Measurements from ENCODE around the gene LDB2.
A peak's percentile ranks its signal among the peaks of the same experiment; 100 is the strongest.

Gene LDB2

GRCh38 chr4:16745009-16745635, 153.3 kb downstream of the LDB2 start:
- no peaks in the 10 kb centered on the region for H3K27me3 ChIP-seq (ENCODE audit: insufficient read depth, low read length)
- no peak overlapping the region for H3K4me3 ChIP-seq (ENCODE audit: low read length)
- peaks cover 7% of the 10 kb centered on the region for H3K4me1 ChIP-seq (ENCODE audit: insufficient read depth, low read length)
- no peaks in the 10 kb centered on the region for H3K9me3 ChIP-seq (ENCODE audit: low read length)
- no peaks in the 10 kb centered on the region for H3K36me3 ChIP-seq (ENCODE audit: insufficient read depth, low read length)
- H2AFZ ChIP-seq (ENCODE audit: low read depth, low read length) = no peak overlapping the region

GRCh38 chr4:16741287-16741686, 157.2 kb downstream of the LDB2 start:
- Histone ChIP-seq H2AFZ (ENCODE audit: low read depth, low read length) (no peak overlapping the region), H3K36me3 (ENCODE audit: insufficient read depth, low read length) (no peaks in the 10 kb centered on the region), H3K9me3 (ENCODE audit: low read length) (no peaks in the 10 kb centered on the region), H3K27me3 (ENCODE audit: insufficient read depth, low read length) (no peaks in the 10 kb centered on the region), H3K4me1 (ENCODE audit: insufficient read depth, low read length) (peaks cover 12% of the 10 kb centered on the region), H3K4me3 (ENCODE audit: low read length) (no peak overlapping the region)

- Histone ChIP-seq H3K9me3 (ENCODE audit: low read length) (no peaks in the 10 kb centered on the region), H3K4me3 (ENCODE audit: low read length) (peak overlapping the region; percentile 8)
Measured at GRCh38 chr4:16739997-16740624, 158.3 kb downstream of the LDB2 start.

GRCh38 chr4:16738558-16738957, 159.9 kb downstream of the LDB2 start:
- Histone ChIP-seq H3K4me3 (ENCODE audit: low read length) (no peak overlapping the region), H3K9me3 (ENCODE audit: low read length) (no peaks in the 10 kb centered on the region), H2AFZ (ENCODE audit: low read depth, low read length) (no peak overlapping the region), H3K27me3 (ENCODE audit: insufficient read depth, low read length) (no peaks in the 10 kb centered on the region), H3K4me1 (ENCODE audit: insufficient read depth, low read length) (peaks cover 12% of the 10 kb centered on the region), H3K36me3 (ENCODE audit: insufficient read depth, low read length) (no peaks in the 10 kb centered on the region)

More at GRCh38 chr4:16739997-16740624, 158.3 kb downstream of the LDB2 start:
- Histone ChIP-seq H3K36me3 (ENCODE audit: insufficient read depth, low read length) (no peaks in the 10 kb centered on the region), H3K4me1 (ENCODE audit: insufficient read depth, low read length) (peaks cover 12% of the 10 kb centered on the region), H3K27me3 (ENCODE audit: insufficient read depth, low read length) (no peaks in the 10 kb centered on the region), H2AFZ (ENCODE audit: low read depth, low read length) (peak overlapping the region; percentile 56)

- no peaks in the 10 kb centered on the region for H3K9me3 ChIP-seq (ENCODE audit: low read length)
- H3K4me3 ChIP-seq (ENCODE audit: low read length) = no peak overlapping the region
- H3K4me1 ChIP-seq (ENCODE audit: insufficient read depth, low read length) = peaks cover 27% of the 10 kb centered on the region
- no peak overlapping the region for H2AFZ ChIP-seq (ENCODE audit: low read depth, low read length)
- no peaks in the 10 kb centered on the region for H3K36me3 ChIP-seq (ENCODE audit: insufficient read depth, low read length)
- no peaks in the 10 kb centered on the region for H3K27me3 ChIP-seq (ENCODE audit: insufficient read depth, low read length)
Measured at GRCh38 chr4:16733509-16733908, 164.9 kb downstream of the LDB2 start.

- H2AFZ ChIP-seq (ENCODE audit: low read depth, low read length) = no peak overlapping the region
- no peaks in the 10 kb centered on the region for H3K9me3 ChIP-seq (ENCODE audit: low read length)
- no peaks in the 10 kb centered on the region for H3K27me3 ChIP-seq (ENCODE audit: insufficient read depth, low read length)
- H3K4me1 ChIP-seq (ENCODE audit: insufficient read depth, low read length) = peaks cover 27% of the 10 kb centered on the region
- H3K4me3 ChIP-seq (ENCODE audit: low read length) = no peak overlapping the region
- no peaks in the 10 kb centered on the region for H3K36me3 ChIP-seq (ENCODE audit: insufficient read depth, low read length)
Measured at GRCh38 chr4:16732741-16733140, 165.7 kb downstream of the LDB2 start.

GRCh38 chr4:16731776-16732380, 166.6 kb downstream of the LDB2 start:
- peaks cover 27% of the 10 kb centered on the region for H3K4me1 ChIP-seq (ENCODE audit: insufficient read depth, low read length)
- no peaks in the 10 kb centered on the region for H3K9me3 ChIP-seq (ENCODE audit: low read length)
- no peak overlapping the region for H3K4me3 ChIP-seq (ENCODE audit: low read length)
- H3K36me3 ChIP-seq (ENCODE audit: insufficient read depth, low read length) = no peaks in the 10 kb centered on the region
- no peaks in the 10 kb centered on the region for H3K27me3 ChIP-seq (ENCODE audit: insufficient read depth, low read length)
- H2AFZ ChIP-seq (ENCODE audit: low read depth, low read length) = no peak overlapping the region

GRCh38 chr4:16730522-16731205, 167.8 kb downstream of the LDB2 start:
- Histone ChIP-seq H2AFZ (ENCODE audit: low read depth, low read length) (no peak overlapping the region), H3K4me3 (ENCODE audit: low read length) (no peak overlapping the region), H3K27me3 (ENCODE audit: insufficient read depth, low read length) (no peaks in the 10 kb centered on the region), H3K36me3 (ENCODE audit: insufficient read depth, low read length) (no peaks in the 10 kb centered on the region), H3K9me3 (ENCODE audit: low read length) (no peaks in the 10 kb centered on the region), H3K4me1 (ENCODE audit: insufficient read depth, low read length) (peaks cover 27% of the 10 kb centered on the region)

GRCh38 chr4:16729336-16729735, 169.1 kb downstream of the LDB2 start:
- H2AFZ ChIP-seq (ENCODE audit: low read depth, low read length) = peak overlapping the region; percentile 97
- no peaks in the 10 kb centered on the region for H3K9me3 ChIP-seq (ENCODE audit: low read length)
- H3K4me3 ChIP-seq (ENCODE audit: low read length) = no peak overlapping the region
- no peaks in the 10 kb centered on the region for H3K36me3 ChIP-seq (ENCODE audit: insufficient read depth, low read length)
- H3K4me1 ChIP-seq (ENCODE audit: insufficient read depth, low read length) = peaks cover 27% of the 10 kb centered on the region
- no peaks in the 10 kb centered on the region for H3K27me3 ChIP-seq (ENCODE audit: insufficient read depth, low read length)

GRCh38 chr4:16728849-16729248, 169.6 kb downstream of the LDB2 start:
- Histone ChIP-seq H3K9me3 (ENCODE audit: low read length) (no peaks in the 10 kb centered on the region), H3K27me3 (ENCODE audit: insufficient read depth, low read length) (no peaks in the 10 kb centered on the region), H3K4me3 (ENCODE audit: low read length) (no peak overlapping the region), H3K36me3 (ENCODE audit: insufficient read depth, low read length) (no peaks in the 10 kb centered on the region), H2AFZ (ENCODE audit: low read depth, low read length) (peak overlapping the region; percentile 97), H3K4me1 (ENCODE audit: insufficient read depth, low read length) (peaks cover 27% of the 10 kb centered on the region)

GRCh38 chr4:16728111-16728510, 170.3 kb downstream of the LDB2 start:
- Histone ChIP-seq H3K4me1 (ENCODE audit: insufficient read depth, low read length) (peaks cover 27% of the 10 kb centered on the region), H3K9me3 (ENCODE audit: low read length) (no peaks in the 10 kb centered on the region), H3K4me3 (ENCODE audit: low read length) (no peak overlapping the region), H2AFZ (ENCODE audit: low read depth, low read length) (no peak overlapping the region), H3K36me3 (ENCODE audit: insufficient read depth, low read length) (no peaks in the 10 kb centered on the region), H3K27me3 (ENCODE audit: insufficient read depth, low read length) (no peaks in the 10 kb centered on the region)

GRCh38 chr4:16727218-16727617, 171.2 kb downstream of the LDB2 start:
- Histone ChIP-seq H3K36me3 (ENCODE audit: insufficient read depth, low read length) (no peaks in the 10 kb centered on the region), H3K9me3 (ENCODE audit: low read length) (no peaks in the 10 kb centered on the region), H2AFZ (ENCODE audit: low read depth, low read length) (no peak overlapping the region), H3K4me3 (ENCODE audit: low read length) (no peak overlapping the region), H3K4me1 (ENCODE audit: insufficient read depth, low read length) (peaks cover 25% of the 10 kb centered on the region), H3K27me3 (ENCODE audit: insufficient read depth, low read length) (no peaks in the 10 kb centered on the region)

- Histone ChIP-seq H3K36me3 (ENCODE audit: insufficient read depth, low read length) (no peaks in the 10 kb centered on the region), H3K27me3 (ENCODE audit: insufficient read depth, low read length) (no peaks in the 10 kb centered on the region), H3K9me3 (ENCODE audit: low read length) (no peaks in the 10 kb centered on the region), H3K4me1 (ENCODE audit: insufficient read depth, low read length) (peaks cover 18% of the 10 kb centered on the region), H2AFZ (ENCODE audit: low read depth, low read length) (no peak overlapping the region), H3K4me3 (ENCODE audit: low read length) (no peak overlapping the region)
Measured at GRCh38 chr4:16726368-16727050, 171.9 kb downstream of the LDB2 start.

All from neuron (in vitro differentiated cells).